Measurements from ENCODE around the gene SIAE. TPM values are rescaled to one million over a fixed set of nuclear protein-coding genes. Genes with fewer than 3 reads are reported as not detected.

The SIAE gene
- total and polyA plus RNA-seq, 10 of the 15 experiments (the other 5 are each of a cell fraction or from before 2014, with no cell fraction given): 0.93 to 6.9 (median 4.2) TPM

DNA sequence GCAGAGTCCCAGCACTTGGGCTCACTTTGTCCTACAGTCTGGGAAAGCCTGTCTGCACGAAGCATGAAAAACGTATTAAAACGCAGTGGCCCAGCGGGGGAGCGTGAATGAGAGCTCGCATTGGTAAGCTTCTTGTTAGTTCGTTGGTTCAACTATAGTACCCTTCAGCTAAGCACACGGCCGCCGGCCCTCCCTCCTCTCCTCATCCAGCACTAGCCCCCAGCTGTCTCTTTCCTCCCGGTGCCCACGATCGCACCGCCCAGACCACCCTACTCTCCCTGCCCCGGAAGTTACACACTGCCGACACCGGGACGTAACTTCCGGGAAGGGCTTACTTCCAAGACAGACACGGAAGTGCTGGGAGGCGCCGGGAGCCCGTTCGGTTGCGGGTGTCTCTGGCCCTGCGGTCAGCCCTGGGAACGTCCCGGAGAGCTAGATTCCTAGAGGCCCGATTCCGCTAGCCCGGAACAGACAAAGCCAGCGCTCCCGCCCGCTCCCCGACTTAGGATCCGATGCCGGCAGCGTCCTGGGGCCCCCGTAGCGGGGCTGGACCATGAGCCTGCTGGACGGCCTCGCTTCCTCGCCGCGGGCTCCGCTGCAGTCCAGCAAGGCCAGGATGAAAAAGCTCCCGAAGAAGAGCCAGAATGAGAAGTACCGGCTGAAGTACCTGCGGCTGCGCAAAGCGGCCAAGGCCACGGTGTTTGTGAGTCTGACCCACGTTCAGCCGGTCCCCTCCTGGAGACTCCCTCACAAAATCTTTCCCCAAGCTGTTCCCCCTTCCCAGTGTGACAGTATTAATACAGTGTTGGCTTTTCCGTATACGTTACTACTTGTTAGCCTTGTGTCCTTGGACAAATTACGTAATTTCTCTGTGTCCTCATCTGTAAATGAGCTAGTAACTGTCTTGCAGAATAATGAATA is 50.7 kb downstream of the SIAE start, which contains the start of gene TBRG1 (continued):
- TF ChIP-seq, protein P1, sequence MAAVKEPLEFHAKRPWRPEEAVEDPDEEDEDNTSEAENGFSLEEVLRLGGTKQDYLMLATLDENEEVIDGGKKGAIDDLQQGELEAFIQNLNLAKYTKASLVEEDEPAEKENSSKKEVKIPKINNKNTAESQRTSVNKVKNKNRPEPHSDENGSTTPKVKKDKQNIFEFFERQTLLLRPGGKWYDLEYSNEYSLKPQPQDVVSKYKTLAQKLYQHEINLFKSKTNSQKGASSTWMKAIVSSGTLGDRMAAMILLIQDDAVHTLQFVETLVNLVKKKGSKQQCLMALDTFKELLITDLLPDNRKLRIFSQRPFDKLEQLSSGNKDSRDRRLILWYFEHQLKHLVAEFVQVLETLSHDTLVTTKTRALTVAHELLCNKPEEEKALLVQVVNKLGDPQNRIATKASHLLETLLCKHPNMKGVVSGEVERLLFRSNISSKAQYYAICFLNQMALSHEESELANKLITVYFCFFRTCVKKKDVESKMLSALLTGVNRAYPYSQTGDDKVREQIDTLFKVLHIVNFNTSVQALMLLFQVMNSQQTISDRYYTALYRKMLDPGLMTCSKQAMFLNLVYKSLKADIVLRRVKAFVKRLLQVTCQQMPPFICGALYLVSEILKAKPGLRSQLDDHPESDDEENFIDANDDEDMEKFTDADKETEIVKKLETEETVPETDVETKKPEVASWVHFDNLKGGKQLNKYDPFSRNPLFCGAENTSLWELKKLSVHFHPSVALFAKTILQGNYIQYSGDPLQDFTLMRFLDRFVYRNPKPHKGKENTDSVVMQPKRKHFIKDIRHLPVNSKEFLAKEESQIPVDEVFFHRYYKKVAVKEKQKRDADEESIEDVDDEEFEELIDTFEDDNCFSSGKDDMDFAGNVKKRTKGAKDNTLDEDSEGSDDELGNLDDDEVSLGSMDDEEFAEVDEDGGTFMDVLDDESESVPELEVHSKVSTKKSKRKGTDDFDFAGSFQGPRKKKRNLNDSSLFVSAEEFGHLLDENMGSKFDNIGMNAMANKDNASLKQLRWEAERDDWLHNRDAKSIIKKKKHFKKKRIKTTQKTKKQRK (IDR thresholded peaks at IDR 0.05; ENCODE audit: low read depth, low read length): no peak
- no peak for TF ChIP-seq FOXK2 (IDR thresholded peaks at IDR 0.05)
- no peak for TF ChIP-seq FOXM1 (IDR thresholded peaks at IDR 0.05; ENCODE audit: low read depth, low read length)
- no peak for TF ChIP-seq ZZZ3 (IDR thresholded peaks at IDR 0.05; ENCODE audit: control insufficient read depth, insufficient read length, low read depth)
- no peak for TF ChIP-seq SUPT20H (IDR thresholded peaks at IDR 0.05; ENCODE audit: borderline replicate concordance, control insufficient read depth, low read depth, low read length)
- peak; percentile 90 for TF ChIP-seq SMAD5 (IDR thresholded peaks at IDR 0.05; ENCODE audit: low read depth)
- peak; percentile 51; the same call in 1 of the 2 replicates for TF ChIP-seq SPI1 (IDR thresholded peaks at IDR 0.05; ENCODE audit: borderline replicate concordance, insufficient read depth, low read depth, low read length)
- TF ChIP-seq ZNF384 (IDR thresholded peaks at IDR 0.05; ENCODE audit: borderline replicate concordance, low read depth, low read length): no peak
- no peak for TF ChIP-seq NRF1 (conservative IDR thresholded peaks at IDR 0.05; ENCODE audit: low read depth, low read length)
- peak; percentile 26; the same call in 1 of the 2 replicates for TF ChIP-seq MTA2 (IDR thresholded peaks at IDR 0.05; ENCODE audit: low read depth)
- TF ChIP-seq EED (IDR thresholded peaks at IDR 0.05; ENCODE audit: low read depth): peak; percentile 83
- TF ChIP-seq IKZF2 (IDR thresholded peaks at IDR 0.05): peak; percentile 53
- TF ChIP-seq CHD4 (IDR thresholded peaks at IDR 0.05): no peak
- TF ChIP-seq, protein P2, sequence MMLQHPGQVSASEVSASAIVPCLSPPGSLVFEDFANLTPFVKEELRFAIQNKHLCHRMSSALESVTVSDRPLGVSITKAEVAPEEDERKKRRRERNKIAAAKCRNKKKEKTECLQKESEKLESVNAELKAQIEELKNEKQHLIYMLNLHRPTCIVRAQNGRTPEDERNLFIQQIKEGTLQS (IDR thresholded peaks at IDR 0.05; ENCODE audit: borderline replicate concordance, extremely low read depth, low read depth, low read length): no peak; the same call in 1 of the 2 replicates
- TF ChIP-seq POU2F2 (IDR thresholded peaks at IDR 0.05; ENCODE audit: borderline replicate concordance, low read depth, low read length): peak; percentile 65
